UCSD-AML1 (cell line): ENCODE data around the gene ATXN10.

Experiments used
- DNase-seq: peaks from one replicate; lab custom pipeline; 2025; ENCODE audit not compliant: unreplicated experiment; lab: John Stamatoyannopoulos, UW

Gene ATXN10

GRCh38 chr22:45818424-45819085 is 146.9 kb downstream of the ATXN10 start:
- DNase-seq: no peak

DNA sequence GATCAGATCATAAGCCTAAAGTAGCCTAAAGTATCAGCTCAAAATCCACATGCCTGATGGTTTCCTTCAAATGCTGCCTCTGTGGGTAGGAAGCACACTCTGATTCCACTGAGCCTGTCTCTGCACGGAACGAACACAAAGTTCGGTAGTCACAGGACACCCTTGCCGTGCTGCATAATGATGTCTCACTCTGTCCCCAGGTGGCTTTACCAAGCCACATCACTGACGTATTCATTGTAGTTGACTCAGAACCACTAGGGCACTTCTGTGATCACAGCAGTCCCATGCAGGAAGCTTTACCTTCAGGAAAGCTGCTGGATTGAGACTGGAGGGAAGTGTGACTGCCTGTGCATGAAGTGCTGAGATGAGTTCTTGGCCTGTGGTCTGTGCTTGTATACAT is 147.7 kb downstream of the ATXN10 start:
- DNase-seq: no peak

- DNase-seq: no peak
Measured at GRCh38 chr22:45823336-45823735, 151.7 kb downstream of the ATXN10 start.

GRCh38 chr22:45826520-45826919 is 154.9 kb downstream of the ATXN10 start:
- no peak for DNase-seq

DNA sequence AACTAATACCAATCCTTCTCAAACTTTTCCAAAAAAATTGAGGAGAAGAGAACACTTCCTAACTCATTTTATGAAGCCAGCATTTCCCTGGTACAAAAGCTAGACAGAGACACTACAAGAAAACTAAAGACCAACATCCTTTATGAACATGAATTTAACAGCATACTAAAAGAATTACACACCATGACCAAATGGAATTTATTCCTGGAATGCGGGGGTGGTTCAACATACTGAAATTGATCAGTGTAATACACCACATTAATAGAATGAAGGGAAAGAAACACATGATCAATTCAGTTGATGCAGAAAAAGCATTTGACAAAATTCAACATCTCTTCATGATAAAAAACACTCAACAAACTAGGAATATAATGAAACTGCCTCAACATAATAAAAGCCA is 157.2 kb downstream of the ATXN10 start:
- no peak for DNase-seq

DNA sequence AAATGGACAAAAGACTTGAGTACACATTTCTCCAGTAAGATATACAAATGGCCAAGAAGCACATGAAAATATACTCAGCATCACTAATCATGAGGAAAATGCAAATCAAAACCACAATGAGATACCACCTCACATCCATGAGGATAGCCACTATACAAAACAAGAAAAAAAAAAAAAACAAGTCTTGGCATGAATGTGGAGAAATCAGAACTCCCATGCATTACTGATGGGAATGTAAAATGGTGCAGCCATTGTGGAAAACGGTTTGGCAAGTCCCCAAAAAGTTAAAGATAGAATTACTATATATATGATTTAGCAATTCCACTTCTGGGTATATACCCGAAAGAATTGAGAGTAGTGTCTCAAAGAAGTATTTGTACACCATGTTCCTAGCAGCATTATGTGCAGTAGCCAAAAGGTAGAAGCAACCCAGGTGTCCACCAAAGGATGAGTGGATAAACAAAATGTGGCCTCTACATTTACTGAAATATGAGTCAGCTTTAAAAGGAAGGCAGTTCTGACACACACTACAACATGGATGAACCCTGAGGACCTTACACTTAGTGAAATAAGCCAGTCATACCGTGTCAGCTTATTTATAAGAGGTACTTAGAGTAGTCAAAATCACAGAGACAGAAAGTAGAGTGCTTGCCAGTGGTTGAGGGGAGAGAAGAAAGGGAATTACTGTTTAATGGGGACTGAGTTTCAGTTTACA is 159.1 kb downstream of the ATXN10 start:
- no peak for DNase-seq

DNA sequence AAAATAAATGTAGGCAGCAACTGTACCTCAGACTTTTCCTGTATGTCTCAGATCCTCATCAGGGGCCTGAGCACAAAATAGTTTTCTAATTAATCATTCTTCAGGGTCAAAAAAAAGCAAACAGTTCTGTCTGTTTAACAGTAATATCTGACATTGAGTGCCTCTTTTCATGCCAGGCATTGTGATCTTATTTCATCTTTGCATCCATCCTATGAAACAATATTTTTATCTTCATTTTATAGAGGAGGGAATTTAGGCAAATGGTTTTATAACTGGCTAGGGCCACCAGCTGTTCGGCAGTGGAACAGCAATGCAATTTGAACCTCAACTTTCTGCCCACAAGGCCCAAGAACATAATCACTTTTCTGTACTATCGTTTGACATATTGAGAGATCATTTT is 159.8 kb downstream of the ATXN10 start:
- no peak for DNase-seq

- no peak for DNase-seq
Measured at GRCh38 chr22:45832180-45832579, 160.5 kb downstream of the ATXN10 start.

GRCh38 chr22:45832959-45833580 is 161.4 kb downstream of the ATXN10 start:
- DNase-seq: no peak

DNA sequence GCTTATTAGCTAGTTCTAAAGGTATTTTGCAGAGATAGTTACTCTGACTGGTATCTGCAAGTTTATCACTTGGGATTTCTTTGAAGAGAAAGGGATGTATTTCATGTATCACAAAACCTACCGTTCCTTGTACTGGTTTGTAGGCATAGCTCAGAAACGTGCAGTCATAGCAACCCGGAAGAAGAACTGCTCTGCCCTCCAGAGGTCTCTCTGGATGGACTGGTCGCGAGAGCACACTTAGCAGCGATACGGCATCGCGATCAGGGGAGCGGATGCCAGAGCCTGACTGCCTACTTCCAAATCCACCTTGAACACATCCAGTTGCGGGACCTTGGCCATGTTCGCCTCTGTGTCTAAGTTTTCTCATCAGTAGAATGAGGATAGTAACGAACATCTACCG is 162.0 kb downstream of the ATXN10 start:
- no peak for DNase-seq

- no peak for DNase-seq
Measured at GRCh38 chr22:45834241-45834640, 162.6 kb downstream of the ATXN10 start.

DNA sequence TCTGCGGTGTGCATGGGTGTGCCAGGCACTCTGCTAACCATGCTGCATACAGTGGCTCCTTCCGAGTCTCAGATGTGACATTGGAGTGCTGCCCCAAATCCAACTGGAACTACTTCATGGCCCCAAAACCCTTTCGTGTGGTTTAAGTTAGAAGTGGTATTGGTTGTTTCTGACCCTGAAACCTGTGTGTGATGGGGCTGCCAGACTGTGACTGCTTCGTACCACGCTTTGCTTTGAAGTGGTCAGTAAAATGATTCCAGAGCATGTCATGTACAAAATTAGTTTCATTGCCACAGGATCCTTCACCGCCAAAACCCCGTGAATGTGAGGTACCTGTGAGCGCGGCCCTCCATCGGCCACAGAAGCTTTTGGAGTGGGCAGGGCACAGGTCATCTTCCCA is 163.2 kb downstream of the ATXN10 start:
- no peak for DNase-seq

- DNase-seq: no peak
Measured at GRCh38 chr22:45836418-45837169, 165.0 kb downstream of the ATXN10 start.

- no peak for DNase-seq
Measured at GRCh38 chr22:45837508-45837907, 165.9 kb downstream of the ATXN10 start.

GRCh38 chr22:45838305-45838887 is 166.8 kb downstream of the ATXN10 start:
- no peak for DNase-seq

DNA sequence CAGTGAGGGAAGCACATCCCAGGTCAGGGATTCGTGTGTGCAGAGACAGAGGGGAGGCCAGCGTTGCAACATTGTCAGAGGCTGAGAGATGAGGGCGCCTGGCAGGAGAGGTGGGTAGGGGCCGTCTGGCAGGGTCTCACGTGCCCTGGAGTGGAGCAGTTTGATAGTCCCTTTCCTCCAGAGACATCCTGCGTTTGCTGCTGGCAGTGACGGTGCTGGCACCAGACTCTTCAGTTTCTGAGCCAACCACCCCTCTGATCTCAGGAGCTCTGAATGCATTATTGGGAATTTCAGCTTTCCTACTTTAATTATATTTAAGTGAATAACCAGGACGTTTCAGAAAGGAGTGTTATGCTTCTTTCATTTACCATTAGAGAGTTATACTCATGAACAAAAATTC is 168.8 kb downstream of the ATXN10 start:
- no peak for DNase-seq

GRCh38 chr22:45842291-45842991 is 170.8 kb downstream of the ATXN10 start:
- DNase-seq: no peak

- DNase-seq: no peak
Measured at GRCh38 chr22:45843031-45843430, 171.4 kb downstream of the ATXN10 start.

DNA sequence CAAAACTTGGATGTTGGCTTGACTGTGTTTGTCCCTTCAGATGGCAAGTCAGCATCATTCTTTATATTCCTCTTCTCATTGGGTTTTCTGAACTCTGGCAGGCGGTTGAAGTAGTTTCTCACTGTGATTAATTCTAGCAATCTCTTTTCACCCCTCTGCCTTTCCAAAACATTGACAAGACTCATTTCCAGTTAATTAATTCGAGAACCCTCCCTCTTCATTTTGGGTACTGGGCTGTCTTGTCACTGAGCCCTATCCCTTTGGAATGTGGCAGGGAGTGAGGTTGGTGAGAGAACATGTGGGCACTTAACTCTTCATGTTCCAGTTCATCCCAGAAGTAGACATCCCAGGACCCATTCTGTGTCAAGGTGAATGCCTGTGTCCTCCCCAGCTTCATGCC is 172.4 kb downstream of the ATXN10 start:
- no peak for DNase-seq

DNA sequence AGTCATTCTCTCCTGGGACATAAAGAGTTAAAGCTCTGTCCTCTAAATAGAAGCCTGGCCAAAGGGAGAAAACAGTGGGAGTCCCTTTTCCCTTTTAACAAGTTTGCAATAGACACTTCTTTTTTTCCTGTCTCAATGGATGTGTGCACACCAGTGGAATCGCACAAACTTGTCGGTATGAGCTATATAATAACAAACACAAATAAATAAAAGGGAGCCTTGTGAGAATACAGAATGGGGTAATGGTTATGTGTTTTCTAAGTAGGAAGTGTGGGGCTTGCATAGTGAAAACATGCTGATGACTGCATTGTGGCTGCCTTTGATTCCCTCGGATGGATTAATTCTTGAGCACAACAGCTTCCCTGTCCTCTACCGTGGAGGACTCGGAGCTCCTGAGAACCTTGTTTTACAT is 173.4 kb downstream of the ATXN10 start:
- no peak for DNase-seq

DNA sequence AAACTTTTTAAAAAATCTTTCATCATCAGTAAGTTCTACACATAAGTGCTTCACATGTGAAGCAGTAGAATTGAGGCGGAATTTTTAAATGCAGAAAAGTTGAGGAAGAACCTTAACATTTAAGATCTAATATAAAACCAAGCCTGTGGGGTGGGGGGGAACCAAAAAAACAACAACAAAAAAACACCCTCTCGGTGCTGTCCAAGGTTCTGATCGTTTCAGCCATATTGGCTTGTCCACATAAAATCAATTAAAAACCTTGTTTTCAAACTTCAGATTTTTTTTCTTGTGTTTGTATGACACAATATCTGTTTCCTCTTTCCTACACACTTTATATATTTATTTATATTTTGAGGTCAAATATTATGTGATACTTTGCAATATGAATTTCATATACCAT is 175.3 kb downstream of the ATXN10 start:
- no peak for DNase-seq
